IPS-11a (cell line): ENCODE results near the gene FMNL1.

Experiments
- H3K4me3 ChIP-seq: one replicate; pipeline ENCODE4 v1.5.1; 2013; ENCODE audit warnings: low read depth, low read length, control low read depth

Gene FMNL1

GRCh38 chr17:45277992-45278391 is 56.3 kb downstream of the FMNL1 start:
- no peak overlapping the region for H3K4me3 ChIP-seq

GRCh38 chr17:45279898-45280297 is 58.2 kb downstream of the FMNL1 start:
- H3K4me3 ChIP-seq: no peak overlapping the region

- no peak overlapping the region for H3K4me3 ChIP-seq
Measured at GRCh38 chr17:45282683-45283644, 61.3 kb downstream of the FMNL1 start.

- H3K4me3 ChIP-seq: no peak overlapping the region
Measured at GRCh38 chr17:45283711-45284110, 62.0 kb downstream of the FMNL1 start.

GRCh38 chr17:45284176-45285140 is 62.8 kb downstream of the FMNL1 start:
- no peak overlapping the region for H3K4me3 ChIP-seq

- H3K4me3 ChIP-seq: no peak overlapping the region
Measured at GRCh38 chr17:45286286-45286685, 64.6 kb downstream of the FMNL1 start.

GRCh38 chr17:45287526-45288500 is 66.1 kb downstream of the FMNL1 start:
- H3K4me3 ChIP-seq: no peak overlapping the region

- no peak overlapping the region for H3K4me3 ChIP-seq
Measured at GRCh38 chr17:45288825-45289224, 67.1 kb downstream of the FMNL1 start.

GRCh38 chr17:45289301-45290268 is 67.9 kb downstream of the FMNL1 start:
- H3K4me3 ChIP-seq: no peak overlapping the region

- H3K4me3 ChIP-seq: no peak overlapping the region
Measured at GRCh38 chr17:45290269-45290765, 68.6 kb downstream of the FMNL1 start.

- no peak overlapping the region for H3K4me3 ChIP-seq
Measured at GRCh38 chr17:45291171-45291805, 69.6 kb downstream of the FMNL1 start.

GRCh38 chr17:45292696-45293412 is 71.2 kb downstream of the FMNL1 start:
- no peak overlapping the region for H3K4me3 ChIP-seq

GRCh38 chr17:45293413-45294211 is 71.9 kb downstream of the FMNL1 start:
- no peak overlapping the region for H3K4me3 ChIP-seq

GRCh38 chr17:45294506-45294905 is 72.8 kb downstream of the FMNL1 start:
- no peak overlapping the region for H3K4me3 ChIP-seq

GRCh38 chr17:45296003-45296832 is 74.5 kb downstream of the FMNL1 start:
- H3K4me3 ChIP-seq: no peak overlapping the region

GRCh38 chr17:45296833-45297124 is 75.1 kb downstream of the FMNL1 start:
- no peak overlapping the region for H3K4me3 ChIP-seq
